HepG2 (cell line): Measurements from ENCODE around the gene PRR15L. TPM values are rescaled to one million over a fixed set of nuclear protein-coding genes. Genes with fewer than 3 reads are reported as not detected.

Experiments used
- BRD4 ChIP-seq: sonication (generic); formaldehyde crosslinking; IDR thresholded peaks from 2 replicates; pipeline ENCODE4 v1.4.0; 2020; ENCODE audit warnings: missing genetic modification reagents
- FOXM1 ChIP-seq: sonication (generic); formaldehyde crosslinking; IDR thresholded peaks from 2 replicates; pipeline ENCODE4 v1.5.0; 2020; ENCODE audit warnings: missing genetic modification reagents
- GATAD2A ChIP-seq: IDR thresholded peaks from 2 replicates; pipeline ENCODE4 v1.6.1; 2016
- HNF4G ChIP-seq, 2 experiments: sonication (generic) in 1 of 2; formaldehyde crosslinking in 1 of 2; IDR thresholded peaks; 2 replicates each; pipeline versions ENCODE4 v1.4.0 to v1.6.1; 2011 to 2020; ENCODE audit warnings: borderline replicate concordance in 2 of 2, low read depth in 2 of 2, mild to moderate bottlenecking in 2 of 2, low read length in 1 of 2, missing genetic modification reagents in 1 of 2, moderate library complexity in 1 of 2
- KLF16 ChIP-seq, 2 experiments: sonication (generic) in 1 of 2; formaldehyde crosslinking in 1 of 2; IDR thresholded peaks; 2 replicates each; pipeline versions ENCODE4 v1.6.1 to v1.8.0; 2016 to 2023; ENCODE audit warnings: missing genetic modification reagents in 2 of 2, missing compliant biosample characterization in 1 of 2
- MXI1 ChIP-seq: IDR thresholded peaks from 3 replicates; pipeline ENCODE4 v1.6.1; 2012; ENCODE audit warnings: low read depth, low read length, inconsistent platforms, borderline replicate concordance
- NFE2L2 ChIP-seq: fragments of 150-350 bp; IDR thresholded peaks from 2 replicates; pipeline ENCODE4 v1.6.1; 2014; ENCODE audit warnings: low read length
- NFKBIZ ChIP-seq: IDR thresholded peaks from 2 replicates; pipeline ENCODE4 v1.6.1; 2018; ENCODE audit warnings: missing genetic modification reagents, missing compliant biosample characterization
- PHF20 ChIP-seq: sonication (generic); formaldehyde crosslinking; IDR thresholded peaks from 2 replicates; pipeline ENCODE4 v1.5.0; 2020; ENCODE audit warnings: mild to moderate bottlenecking, missing genetic modification reagents
- RBM22 ChIP-seq: fragments of 200-400 bp; formaldehyde crosslinking; optimal IDR thresholded peaks from 2 replicates; pipeline ENCODE3; 2017; ENCODE audit warnings: mild to moderate bottlenecking, low read length, moderate library complexity
- SAFB2 ChIP-seq: sonication (generic); formaldehyde crosslinking; IDR thresholded peaks from 2 replicates; pipeline ENCODE4 v1.5.1; 2020; ENCODE audit warnings: missing genetic modification reagents, low read depth, mild to moderate bottlenecking, borderline replicate concordance
- SATB2 ChIP-seq: sonication (generic); formaldehyde crosslinking; IDR thresholded peaks from 2 replicates; pipeline ENCODE4 v1.5.0; 2020; ENCODE audit warnings: missing genetic modification reagents
- SP4 ChIP-seq: sonication (generic); formaldehyde crosslinking; IDR thresholded peaks from 2 replicates; pipeline ENCODE4 v1.8.1; 2023; ENCODE audit warnings: mild to moderate bottlenecking, missing genetic modification reagents
- ZNF501 ChIP-seq: sonication (generic); formaldehyde crosslinking; IDR thresholded peaks from 2 replicates; pipeline ENCODE4 v1.5.1; 2020; ENCODE audit warnings: mild to moderate bottlenecking, moderate library complexity, missing genetic modification reagents
- ZNF577 ChIP-seq: sonication (generic); formaldehyde crosslinking; IDR thresholded peaks from 2 replicates; pipeline ENCODE4 v1.4.0; 2020; ENCODE audit warnings: mild to moderate bottlenecking, low read depth, missing genetic modification reagents, borderline replicate concordance
- polyA plus RNA-seq, 8 experiments: library from polyadenylated mRNA; depleted of rRNA in 3 of 8; stranded (reverse) in 7 of 8; unstranded in 1 of 8; fragments of >200 nt; fragmentation: Illumina TruSeq in 4 of 8; extraction: Trizol in 4 of 8; gene quantifications; 2 replicates each; pipeline versions ENCODE4 v1.2.1 to v1.2.3, GENCODE V29; 2011 to 2016; ENCODE audit warnings: low read depth in 4 of 8, missing spikeins in 1 of 8, mixed read lengths in 1 of 8; ENCODE audit not compliant: insufficient read depth in 1 of 8
- total RNA-seq, 5 experiments: library from RNA; depleted of rRNA; stranded (reverse); fragments of >200 nt; fragmentation: Illumina TruSeq; extraction: Trizol; gene quantifications; 2 replicates each; pipeline ENCODE4 v1.2.3, GENCODE V29; 2016; ENCODE audit warnings: low read depth in 1 of 5
- TF ChIP-seq, protein P1 (sequence below), 2 experiments: sonication (generic) in 1 of 2; formaldehyde crosslinking in 1 of 2; IDR thresholded peaks; 2 replicates each; pipeline versions ENCODE4 v1.5.1 to v1.6.1; 2011 to 2020; ENCODE audit warnings: borderline replicate concordance in 1 of 2, low read depth in 1 of 2, low read length in 1 of 2, mild to moderate bottlenecking in 1 of 2, missing genetic modification reagents in 1 of 2, moderate library complexity in 1 of 2
- TF ChIP-seq, protein P2 (sequence below), 2 experiments: sonication (generic) in 1 of 2; formaldehyde crosslinking in 1 of 2; IDR thresholded peaks; 2 replicates each; pipeline versions ENCODE4 v1.4.0 to v1.6.1; 2016 to 2020; ENCODE audit warnings: borderline replicate concordance in 1 of 2, low read depth in 1 of 2, mild to moderate bottlenecking in 1 of 2, missing genetic modification reagents in 1 of 2
- TF ChIP-seq, protein P3 (sequence below): IDR thresholded peaks from 2 replicates; pipeline ENCODE4 v1.6.1; 2018; ENCODE audit warnings: missing genetic modification reagents
- TF ChIP-seq, protein P4 (sequence below): sonication (generic); formaldehyde crosslinking; IDR thresholded peaks from 2 replicates; pipeline ENCODE4 v1.8.1; 2023; ENCODE audit warnings: mild to moderate bottlenecking, moderate library complexity, missing genetic modification reagents

PRR15L gene
- total and polyA plus RNA-seq, 2 of the 13 experiments (the other 11 are each of a cell fraction or from before 2014, with no cell fraction given) = 0.44 to 2.0 TPM

DNA sequence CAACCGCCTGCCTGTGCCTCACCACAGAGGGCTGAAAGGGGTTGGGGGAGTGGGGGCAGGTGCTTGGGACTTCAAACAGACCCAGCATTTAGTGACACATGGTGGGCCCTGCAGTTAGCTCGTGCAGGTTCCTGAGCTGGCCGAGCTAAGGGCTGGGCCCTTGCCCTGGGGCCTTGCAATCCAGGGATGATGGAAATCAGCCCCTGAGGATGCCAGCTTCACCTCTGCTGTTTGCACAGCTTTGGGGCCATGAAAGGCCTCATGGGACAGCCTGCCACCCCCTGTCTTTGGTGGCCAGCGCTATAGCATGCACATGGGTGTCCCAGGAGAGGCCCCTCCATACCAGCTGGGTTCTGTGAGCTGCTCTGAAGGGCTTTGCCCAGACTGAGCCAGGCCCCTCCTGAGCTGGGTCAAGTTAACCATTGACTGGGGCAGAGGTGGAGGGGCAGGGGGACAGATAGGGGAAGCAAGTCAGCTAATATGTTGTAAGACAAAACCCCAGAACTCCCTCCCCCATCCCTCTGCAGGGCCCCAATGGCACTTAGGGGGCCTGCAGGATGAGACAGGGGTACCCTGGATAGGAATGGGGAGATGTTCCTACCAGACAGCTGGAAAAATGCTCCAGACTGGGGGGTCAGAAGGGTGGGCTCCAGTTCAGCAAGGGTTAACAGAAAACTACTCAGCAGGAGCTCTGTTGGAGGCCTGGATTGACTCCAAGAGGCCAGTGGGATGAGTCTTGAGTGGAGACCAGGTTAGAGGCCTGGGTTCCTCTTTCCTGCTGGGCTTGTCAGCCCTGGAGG is 692 bp downstream of the PRR15L start (continued):
- no peak for TF ChIP-seq NFE2L2
- TF ChIP-seq, protein P1, sequence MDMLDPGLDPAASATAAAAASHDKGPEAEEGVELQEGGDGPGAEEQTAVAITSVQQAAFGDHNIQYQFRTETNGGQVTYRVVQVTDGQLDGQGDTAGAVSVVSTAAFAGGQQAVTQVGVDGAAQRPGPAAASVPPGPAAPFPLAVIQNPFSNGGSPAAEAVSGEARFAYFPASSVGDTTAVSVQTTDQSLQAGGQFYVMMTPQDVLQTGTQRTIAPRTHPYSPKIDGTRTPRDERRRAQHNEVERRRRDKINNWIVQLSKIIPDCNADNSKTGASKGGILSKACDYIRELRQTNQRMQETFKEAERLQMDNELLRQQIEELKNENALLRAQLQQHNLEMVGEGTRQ (IDR thresholded peaks at IDR 0.05; ENCODE audit: low read depth, low read length) = no peak
- TF ChIP-seq, protein P1 (CRISPR knock-in tag; IDR thresholded peaks at IDR 0.05; ENCODE audit: borderline replicate concordance) = no peak
- no peak for TF ChIP-seq SATB2
- TF ChIP-seq MXI1 = no peak
- no peak for TF ChIP-seq SAFB2 (CRISPR knock-in tag)
- TF ChIP-seq, protein P2, sequence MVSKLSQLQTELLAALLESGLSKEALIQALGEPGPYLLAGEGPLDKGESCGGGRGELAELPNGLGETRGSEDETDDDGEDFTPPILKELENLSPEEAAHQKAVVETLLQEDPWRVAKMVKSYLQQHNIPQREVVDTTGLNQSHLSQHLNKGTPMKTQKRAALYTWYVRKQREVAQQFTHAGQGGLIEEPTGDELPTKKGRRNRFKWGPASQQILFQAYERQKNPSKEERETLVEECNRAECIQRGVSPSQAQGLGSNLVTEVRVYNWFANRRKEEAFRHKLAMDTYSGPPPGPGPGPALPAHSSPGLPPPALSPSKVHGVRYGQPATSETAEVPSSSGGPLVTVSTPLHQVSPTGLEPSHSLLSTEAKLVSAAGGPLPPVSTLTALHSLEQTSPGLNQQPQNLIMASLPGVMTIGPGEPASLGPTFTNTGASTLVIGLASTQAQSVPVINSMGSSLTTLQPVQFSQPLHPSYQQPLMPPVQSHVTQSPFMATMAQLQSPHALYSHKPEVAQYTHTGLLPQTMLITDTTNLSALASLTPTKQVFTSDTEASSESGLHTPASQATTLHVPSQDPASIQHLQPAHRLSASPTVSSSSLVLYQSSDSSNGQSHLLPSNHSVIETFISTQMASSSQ (IDR thresholded peaks at IDR 0.05; ENCODE audit: low read depth) = peak; percentile 89
- TF ChIP-seq, protein P2 (CRISPR knock-in tag; IDR thresholded peaks at IDR 0.05; ENCODE audit: borderline replicate concordance) = peak; percentile 94
- TF ChIP-seq, protein P3, sequence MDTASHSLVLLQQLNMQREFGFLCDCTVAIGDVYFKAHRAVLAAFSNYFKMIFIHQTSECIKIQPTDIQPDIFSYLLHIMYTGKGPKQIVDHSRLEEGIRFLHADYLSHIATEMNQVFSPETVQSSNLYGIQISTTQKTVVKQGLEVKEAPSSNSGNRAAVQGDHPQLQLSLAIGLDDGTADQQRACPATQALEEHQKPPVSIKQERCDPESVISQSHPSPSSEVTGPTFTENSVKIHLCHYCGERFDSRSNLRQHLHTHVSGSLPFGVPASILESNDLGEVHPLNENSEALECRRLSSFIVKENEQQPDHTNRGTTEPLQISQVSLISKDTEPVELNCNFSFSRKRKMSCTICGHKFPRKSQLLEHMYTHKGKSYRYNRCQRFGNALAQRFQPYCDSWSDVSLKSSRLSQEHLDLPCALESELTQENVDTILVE (CRISPR knock-in tag) = no peak
- TF ChIP-seq BRD4 (CRISPR knock-in tag) = no peak
- TF ChIP-seq ZNF577 (CRISPR knock-in tag) = no peak
- TF ChIP-seq GATAD2A (CRISPR knock-in tag) = no peak; the same call in 1 of the 2 replicates
- no peak for TF ChIP-seq KLF16 (CRISPR knock-in tag; IDR thresholded peaks at IDR 0.05)
- TF ChIP-seq RBM22 = no peak
- TF ChIP-seq HNF4G (IDR thresholded peaks at IDR 0.05; ENCODE audit: borderline replicate concordance, low read depth, low read length) = no peak
- 0 out of 2 replicates have a peak, but pooled peaks have one; percentile 25 for TF ChIP-seq HNF4G (CRISPR knock-in tag; IDR thresholded peaks at IDR 0.05; ENCODE audit: borderline replicate concordance, low read depth)
- peak; percentile 40; the same call in 1 of the 2 replicates for TF ChIP-seq PHF20 (CRISPR knock-in tag)
- TF ChIP-seq FOXM1 (CRISPR knock-in tag) = no peak
- TF ChIP-seq ZNF501 (CRISPR knock-in tag) = no peak
- TF ChIP-seq, protein P4, sequence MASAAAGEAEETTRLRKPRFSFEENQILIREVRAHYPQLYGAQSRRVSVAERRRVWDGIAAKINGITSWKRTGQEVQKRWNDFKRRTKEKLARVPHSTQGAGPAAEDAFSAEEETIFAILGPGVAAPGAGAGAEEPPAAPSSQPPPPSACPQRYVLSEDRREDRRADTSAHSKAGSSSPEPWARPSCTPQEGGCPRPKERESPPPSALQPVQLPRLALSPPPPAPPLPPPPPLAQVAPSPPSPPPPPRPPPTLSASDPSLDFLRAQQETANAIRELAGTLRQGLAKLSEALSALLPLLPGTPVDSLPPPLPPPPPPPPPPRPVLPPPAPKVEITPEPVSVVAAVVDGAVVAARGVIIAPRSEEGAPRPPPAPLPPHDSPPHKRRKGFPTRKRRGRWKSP = peak; percentile 53; the same call in 1 of the 2 replicates
- no peak for TF ChIP-seq NFKBIZ
- no peak for TF ChIP-seq SP4 (CRISPR knock-in tag)
